ENCODE results near the gene UCHL3.

UCHL3 gene

GRCh38 chr13:75579529-75579928, 29.9 kb downstream of the UCHL3 start:
- Histone ChIP-seq H3K9ac (ENCODE audit: low read length) (no peak overlapping the region), H3K56ac (ENCODE audit: low read length) (no peak overlapping the region), H2BK5ac (ENCODE audit: low read length) (no peak overlapping the region), H3K27ac (ENCODE audit: low read depth, low read length) (no peak overlapping the region), H3K4me2 (ENCODE audit: low read length) (no peak overlapping the region), H3K23ac (ENCODE audit: low read length) (no peak overlapping the region), H3K79me2 (ENCODE audit: control insufficient read depth, insufficient read depth, low read length) (no peaks in the 10 kb centered on the region), H4K8ac (ENCODE audit: low read depth, low read length) (no peak overlapping the region), H3K4ac (ENCODE audit: low read depth, low read length) (no peak overlapping the region), H4K5ac (ENCODE audit: low read length) (no peak overlapping the region), H3K36me3 (ENCODE audit: control insufficient read depth, insufficient read depth, low read length) (no peaks in the 10 kb centered on the region), H3K18ac (ENCODE audit: low read length) (no peak overlapping the region), H2BK15ac (replicated peaks; ENCODE audit: low read depth) (no peak overlapping the region), H3K27me3 (ENCODE audit: insufficient read depth, low read length, poor library complexity) (no peaks in the 10 kb centered on the region), H2BK120ac (ENCODE audit: low read depth, low read length) (no peak overlapping the region), H3K4me3 (ENCODE audit: low read length) (no peak overlapping the region), H3K79me1 (ENCODE audit: low read length) (no peaks in the 10 kb centered on the region), H3K4me1 (ENCODE audit: control insufficient read depth, low read depth, low read length) (no peaks in the 10 kb centered on the region), H2AK5ac (ENCODE audit: low read length) (no peak overlapping the region)
- WGBS (ENCODE audit: extremely low coverage, insufficient coverage, low lambda C conversion rate): no CpG with 5 or more reads among the region's 3 CpGs
- DNase-seq: no peak

- DNase-seq: no peak
- H3K56ac ChIP-seq (ENCODE audit: low read length): no peak overlapping the region
- H3K27ac ChIP-seq (ENCODE audit: low read depth, low read length): no peak overlapping the region
- H2AK5ac ChIP-seq (ENCODE audit: low read length): no peak overlapping the region
- H2BK120ac ChIP-seq (ENCODE audit: low read depth, low read length): no peak overlapping the region
- no CpG with 5 or more reads among the region's 2 CpGs for WGBS (ENCODE audit: extremely low coverage, insufficient coverage, low lambda C conversion rate)
- no peak overlapping the region for H4K8ac ChIP-seq (ENCODE audit: low read depth, low read length)
- no peak overlapping the region for H3K4me3 ChIP-seq (ENCODE audit: low read length)
- no peak overlapping the region for H2BK15ac ChIP-seq (replicated peaks; ENCODE audit: low read depth)
- no peak overlapping the region for H3K23ac ChIP-seq (ENCODE audit: low read length)
- H3K4me2 ChIP-seq (ENCODE audit: low read length): no peak overlapping the region
- H3K79me1 ChIP-seq (ENCODE audit: low read length): no peaks in the 10 kb centered on the region
- H3K4me1 ChIP-seq (ENCODE audit: control insufficient read depth, low read depth, low read length): no peaks in the 10 kb centered on the region
- H3K27me3 ChIP-seq (ENCODE audit: insufficient read depth, low read length, poor library complexity): no peaks in the 10 kb centered on the region
- H3K79me2 ChIP-seq (ENCODE audit: control insufficient read depth, insufficient read depth, low read length): no peaks in the 10 kb centered on the region
- H3K36me3 ChIP-seq (ENCODE audit: control insufficient read depth, insufficient read depth, low read length): no peaks in the 10 kb centered on the region
- no peak overlapping the region for H3K9ac ChIP-seq (ENCODE audit: low read length)
- no peak overlapping the region for H3K4ac ChIP-seq (ENCODE audit: low read depth, low read length)
- H2BK5ac ChIP-seq (ENCODE audit: low read length): no peak overlapping the region
- no peak overlapping the region for H3K18ac ChIP-seq (ENCODE audit: low read length)
- H4K5ac ChIP-seq (ENCODE audit: low read length): no peak overlapping the region
Observed at GRCh38 chr13:75581874-75582640, 32.5 kb downstream of the UCHL3 start.

- DNase-seq: no peak
- no peak overlapping the region for H2BK15ac ChIP-seq (replicated peaks; ENCODE audit: low read depth)
- H4K5ac ChIP-seq (ENCODE audit: low read length): no peak overlapping the region
- no peaks in the 10 kb centered on the region for H3K79me2 ChIP-seq (ENCODE audit: control insufficient read depth, insufficient read depth, low read length)
- H2BK5ac ChIP-seq (ENCODE audit: low read length): no peak overlapping the region
- no peak overlapping the region for H4K8ac ChIP-seq (ENCODE audit: low read depth, low read length)
- no peak overlapping the region for H3K4me2 ChIP-seq (ENCODE audit: low read length)
- no peak overlapping the region for H3K4me3 ChIP-seq (ENCODE audit: low read length)
- H3K23ac ChIP-seq (ENCODE audit: low read length): no peak overlapping the region
- H3K56ac ChIP-seq (ENCODE audit: low read length): no peak overlapping the region
- no peaks in the 10 kb centered on the region for H3K27me3 ChIP-seq (ENCODE audit: insufficient read depth, low read length, poor library complexity)
- H3K79me1 ChIP-seq (ENCODE audit: low read length): no peaks in the 10 kb centered on the region
- H3K4ac ChIP-seq (ENCODE audit: low read depth, low read length): no peak overlapping the region
- H3K36me3 ChIP-seq (ENCODE audit: control insufficient read depth, insufficient read depth, low read length): no peaks in the 10 kb centered on the region
- H2AK5ac ChIP-seq (ENCODE audit: low read length): no peak overlapping the region
- no peak overlapping the region for H3K9ac ChIP-seq (ENCODE audit: low read length)
- no peaks in the 10 kb centered on the region for H3K4me1 ChIP-seq (ENCODE audit: control insufficient read depth, low read depth, low read length)
- no peak overlapping the region for H3K27ac ChIP-seq (ENCODE audit: low read depth, low read length)
- H3K18ac ChIP-seq (ENCODE audit: low read length): no peak overlapping the region
- H2BK120ac ChIP-seq (ENCODE audit: low read depth, low read length): no peak overlapping the region
Observed at GRCh38 chr13:75583091-75583490, 33.5 kb downstream of the UCHL3 start.

GRCh38 chr13:75585153-75585552, 35.6 kb downstream of the UCHL3 start:
- Histone ChIP-seq H3K9ac (ENCODE audit: low read length) (no peak overlapping the region), H3K4ac (ENCODE audit: low read depth, low read length) (no peak overlapping the region), H3K23ac (ENCODE audit: low read length) (no peak overlapping the region), H2AK5ac (ENCODE audit: low read length) (no peak overlapping the region), H3K36me3 (ENCODE audit: control insufficient read depth, insufficient read depth, low read length) (no peaks in the 10 kb centered on the region), H3K18ac (ENCODE audit: low read length) (no peak overlapping the region), H3K4me3 (ENCODE audit: low read length) (no peak overlapping the region), H2BK120ac (ENCODE audit: low read depth, low read length) (no peak overlapping the region), H3K4me1 (ENCODE audit: control insufficient read depth, low read depth, low read length) (no peaks in the 10 kb centered on the region), H4K8ac (ENCODE audit: low read depth, low read length) (no peak overlapping the region), H3K79me1 (ENCODE audit: low read length) (no peaks in the 10 kb centered on the region), H3K4me2 (ENCODE audit: low read length) (no peak overlapping the region), H3K27ac (ENCODE audit: low read depth, low read length) (no peak overlapping the region), H2BK5ac (ENCODE audit: low read length) (no peak overlapping the region), H3K27me3 (ENCODE audit: insufficient read depth, low read length, poor library complexity) (no peaks in the 10 kb centered on the region), H3K79me2 (ENCODE audit: control insufficient read depth, insufficient read depth, low read length) (no peaks in the 10 kb centered on the region), H4K5ac (ENCODE audit: low read length) (no peak overlapping the region), H2BK15ac (replicated peaks; ENCODE audit: low read depth) (no peak overlapping the region), H3K56ac (ENCODE audit: low read length) (no peak overlapping the region)
- no peak for DNase-seq

GRCh38 chr13:75587679-75588078, 38.1 kb downstream of the UCHL3 start:
- H3K4ac ChIP-seq (ENCODE audit: low read depth, low read length): no peak overlapping the region
- WGBS (ENCODE audit: extremely low coverage, insufficient coverage, low lambda C conversion rate): no CpG with 5 or more reads among the region's 1 CpG
- DNase-seq: peak; percentile 86

GRCh38 chr13:75596657-75597182, 47.1 kb downstream of the UCHL3 start:
- Histone ChIP-seq H2BK5ac (ENCODE audit: low read length) (no peak overlapping the region), H3K36me3 (ENCODE audit: control insufficient read depth, insufficient read depth, low read length) (no peaks in the 10 kb centered on the region), H3K23ac (ENCODE audit: low read length) (no peak overlapping the region), H3K79me1 (ENCODE audit: low read length) (no peaks in the 10 kb centered on the region), H3K4ac (ENCODE audit: low read depth, low read length) (no peak overlapping the region), H2BK120ac (ENCODE audit: low read depth, low read length) (no peak overlapping the region), H3K4me2 (ENCODE audit: low read length) (no peak overlapping the region), H2BK15ac (replicated peaks; ENCODE audit: low read depth) (no peak overlapping the region), H3K56ac (ENCODE audit: low read length) (no peak overlapping the region), H3K9ac (ENCODE audit: low read length) (no peak overlapping the region), H3K18ac (ENCODE audit: low read length) (no peak overlapping the region), H4K8ac (ENCODE audit: low read depth, low read length) (no peak overlapping the region), H3K27me3 (ENCODE audit: insufficient read depth, low read length, poor library complexity) (no peaks in the 10 kb centered on the region), H3K4me1 (ENCODE audit: control insufficient read depth, low read depth, low read length) (no peaks in the 10 kb centered on the region), H3K27ac (ENCODE audit: low read depth, low read length) (no peak overlapping the region), H4K5ac (ENCODE audit: low read length) (no peak overlapping the region), H3K4me3 (ENCODE audit: low read length) (no peak overlapping the region), H2AK5ac (ENCODE audit: low read length) (no peak overlapping the region), H3K79me2 (ENCODE audit: control insufficient read depth, insufficient read depth, low read length) (no peaks in the 10 kb centered on the region)
- no peak for DNase-seq
- no CpG with 5 or more reads among the region's 1 CpG for WGBS (ENCODE audit: extremely low coverage, insufficient coverage, low lambda C conversion rate)

More at GRCh38 chr13:75587679-75588078, 38.1 kb downstream of the UCHL3 start:
- H3K79me2 ChIP-seq (ENCODE audit: control insufficient read depth, insufficient read depth, low read length): no peaks in the 10 kb centered on the region
- H3K36me3 ChIP-seq (ENCODE audit: control insufficient read depth, insufficient read depth, low read length): no peaks in the 10 kb centered on the region
- H3K27ac ChIP-seq (ENCODE audit: low read depth, low read length): no peak overlapping the region
- H2AK5ac ChIP-seq (ENCODE audit: low read length): no peak overlapping the region
- H2BK15ac ChIP-seq (replicated peaks; ENCODE audit: low read depth): no peak overlapping the region
- no peaks in the 10 kb centered on the region for H3K79me1 ChIP-seq (ENCODE audit: low read length)
- H3K27me3 ChIP-seq (ENCODE audit: insufficient read depth, low read length, poor library complexity): no peaks in the 10 kb centered on the region
- no peak overlapping the region for H2BK120ac ChIP-seq (ENCODE audit: low read depth, low read length)
- no peak overlapping the region for H3K9ac ChIP-seq (ENCODE audit: low read length)
- no peak overlapping the region for H4K5ac ChIP-seq (ENCODE audit: low read length)
- no peaks in the 10 kb centered on the region for H3K4me1 ChIP-seq (ENCODE audit: control insufficient read depth, low read depth, low read length)
- no peak overlapping the region for H2BK5ac ChIP-seq (ENCODE audit: low read length)
- no peak overlapping the region for H3K4me3 ChIP-seq (ENCODE audit: low read length)
- H3K56ac ChIP-seq (ENCODE audit: low read length): no peak overlapping the region
- H4K8ac ChIP-seq (ENCODE audit: low read depth, low read length): no peak overlapping the region
- H3K18ac ChIP-seq (ENCODE audit: low read length): no peak overlapping the region
- H3K23ac ChIP-seq (ENCODE audit: low read length): no peak overlapping the region
- no peak overlapping the region for H3K4me2 ChIP-seq (ENCODE audit: low read length)

Data from mesendoderm (in vitro differentiated cells).